ENCODE measurements around the gene AK3. TPM values are rescaled to one million over a fixed set of nuclear protein-coding genes. Genes with fewer than 3 reads are reported as not detected.

Gene AK3
- total RNA-seq, 1 donor from 2014 or later: 47.5 TPM

DNA sequence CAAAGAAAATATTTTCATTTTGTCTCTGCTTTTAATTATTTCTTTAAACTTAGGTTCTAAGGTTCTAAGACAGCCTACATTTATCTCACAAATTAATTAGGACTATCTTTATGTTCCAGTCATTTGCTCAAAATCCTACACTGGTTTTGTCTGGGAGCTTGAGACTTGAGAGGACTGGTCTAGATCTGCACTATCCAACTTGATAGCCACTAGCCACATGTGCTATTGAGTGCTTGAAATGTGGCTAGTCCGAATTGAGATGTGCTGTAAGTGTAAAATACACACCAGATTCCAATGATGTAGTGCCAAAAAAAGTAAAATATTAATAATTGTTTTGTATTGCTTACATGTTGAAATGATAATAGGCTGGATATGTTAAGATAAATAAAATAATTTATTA lies 54.4 kb downstream of the AK3 start:
- Mint-ChIP-seq H3K27ac (ENCODE audit: unreplicated experiment) (no peak overlapping the region), H3K36me3 (ENCODE audit: unreplicated experiment) (peaks cover 28% of the 10 kb centered on the region), H3K27me3 (ENCODE audit: unreplicated experiment) (no peaks in the 10 kb centered on the region), H3K4me3 (ENCODE audit: unreplicated experiment) (no peak overlapping the region), H3K9me3 (ENCODE audit: unreplicated experiment) (no peaks in the 10 kb centered on the region), H3K4me1 (ENCODE audit: unreplicated experiment) (peaks cover 4% of the 10 kb centered on the region)
- TF ChIP-seq, protein P1, sequence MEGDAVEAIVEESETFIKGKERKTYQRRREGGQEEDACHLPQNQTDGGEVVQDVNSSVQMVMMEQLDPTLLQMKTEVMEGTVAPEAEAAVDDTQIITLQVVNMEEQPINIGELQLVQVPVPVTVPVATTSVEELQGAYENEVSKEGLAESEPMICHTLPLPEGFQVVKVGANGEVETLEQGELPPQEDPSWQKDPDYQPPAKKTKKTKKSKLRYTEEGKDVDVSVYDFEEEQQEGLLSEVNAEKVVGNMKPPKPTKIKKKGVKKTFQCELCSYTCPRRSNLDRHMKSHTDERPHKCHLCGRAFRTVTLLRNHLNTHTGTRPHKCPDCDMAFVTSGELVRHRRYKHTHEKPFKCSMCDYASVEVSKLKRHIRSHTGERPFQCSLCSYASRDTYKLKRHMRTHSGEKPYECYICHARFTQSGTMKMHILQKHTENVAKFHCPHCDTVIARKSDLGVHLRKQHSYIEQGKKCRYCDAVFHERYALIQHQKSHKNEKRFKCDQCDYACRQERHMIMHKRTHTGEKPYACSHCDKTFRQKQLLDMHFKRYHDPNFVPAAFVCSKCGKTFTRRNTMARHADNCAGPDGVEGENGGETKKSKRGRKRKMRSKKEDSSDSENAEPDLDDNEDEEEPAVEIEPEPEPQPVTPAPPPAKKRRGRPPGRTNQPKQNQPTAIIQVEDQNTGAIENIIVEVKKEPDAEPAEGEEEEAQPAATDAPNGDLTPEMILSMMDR (IDR thresholded peaks at IDR 0.05): no peak
- no peak for DNase-seq (ENCODE audit: extremely low spot score, unreplicated experiment)

GRCh38 chr9:4686112-4686511 lies 54.9 kb downstream of the AK3 start:
- H3K4me1 Mint-ChIP-seq (ENCODE audit: unreplicated experiment): peaks cover 4% of the 10 kb centered on the region
- peaks cover 24% of the 10 kb centered on the region for H3K36me3 Mint-ChIP-seq (ENCODE audit: unreplicated experiment)
- no peak for DNase-seq (ENCODE audit: extremely low spot score, unreplicated experiment)
- H3K27ac Mint-ChIP-seq (ENCODE audit: unreplicated experiment): peak overlapping the region; percentile 0
- H3K9me3 Mint-ChIP-seq (ENCODE audit: unreplicated experiment): no peaks in the 10 kb centered on the region
- TF ChIP-seq, protein P1 (IDR thresholded peaks at IDR 0.05): no peak
- H3K4me3 Mint-ChIP-seq (ENCODE audit: unreplicated experiment): no peak overlapping the region
- H3K27me3 Mint-ChIP-seq (ENCODE audit: unreplicated experiment): no peaks in the 10 kb centered on the region

DNA sequence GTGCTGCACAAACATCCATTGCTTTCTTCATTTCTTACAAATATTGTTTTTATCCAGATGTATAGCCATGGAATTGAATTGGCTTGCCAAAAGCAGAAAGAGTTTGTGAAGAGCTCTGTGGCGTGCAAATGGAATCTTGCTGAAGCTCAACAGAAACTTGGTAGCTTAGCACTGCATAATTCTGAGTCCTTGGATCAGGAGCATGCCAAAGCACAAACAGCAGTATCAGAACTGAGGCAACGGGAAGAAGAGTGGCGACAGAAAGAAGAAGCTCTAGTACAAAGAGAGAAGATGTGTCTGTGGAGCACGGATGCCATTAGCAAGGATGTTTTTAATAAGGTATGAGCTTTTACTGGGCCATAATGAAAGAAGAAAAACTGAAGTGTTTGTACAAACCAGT lies 56.2 kb downstream of the AK3 start:
- no peak overlapping the region for H3K4me3 Mint-ChIP-seq (ENCODE audit: unreplicated experiment)
- no peaks in the 10 kb centered on the region for H3K9me3 Mint-ChIP-seq (ENCODE audit: unreplicated experiment)
- H3K27me3 Mint-ChIP-seq (ENCODE audit: unreplicated experiment): no peaks in the 10 kb centered on the region

GRCh38 chr9:4680750-4681149 lies 60.3 kb downstream of the AK3 start:
- Mint-ChIP-seq H3K36me3 (ENCODE audit: unreplicated experiment) (peaks cover 13% of the 10 kb centered on the region), H3K27me3 (ENCODE audit: unreplicated experiment) (no peaks in the 10 kb centered on the region), H3K27ac (ENCODE audit: unreplicated experiment) (no peak overlapping the region), H3K4me3 (ENCODE audit: unreplicated experiment) (no peak overlapping the region), H3K4me1 (ENCODE audit: unreplicated experiment) (peaks cover 3% of the 10 kb centered on the region), H3K9me3 (ENCODE audit: unreplicated experiment) (no peaks in the 10 kb centered on the region)
- TF ChIP-seq, protein P1 (IDR thresholded peaks at IDR 0.05): no peak
- DNase-seq (ENCODE audit: extremely low spot score, unreplicated experiment): no peak

More for the DNA sequence above, 56.2 kb downstream of the AK3 start:
- TF ChIP-seq, protein P1 (IDR thresholded peaks at IDR 0.05): no peak
- H3K27ac Mint-ChIP-seq (ENCODE audit: unreplicated experiment): no peak overlapping the region
- peaks cover 19% of the 10 kb centered on the region for H3K36me3 Mint-ChIP-seq (ENCODE audit: unreplicated experiment)
- peaks cover 4% of the 10 kb centered on the region for H3K4me1 Mint-ChIP-seq (ENCODE audit: unreplicated experiment)
- no peak for DNase-seq (ENCODE audit: extremely low spot score, unreplicated experiment)

DNA sequence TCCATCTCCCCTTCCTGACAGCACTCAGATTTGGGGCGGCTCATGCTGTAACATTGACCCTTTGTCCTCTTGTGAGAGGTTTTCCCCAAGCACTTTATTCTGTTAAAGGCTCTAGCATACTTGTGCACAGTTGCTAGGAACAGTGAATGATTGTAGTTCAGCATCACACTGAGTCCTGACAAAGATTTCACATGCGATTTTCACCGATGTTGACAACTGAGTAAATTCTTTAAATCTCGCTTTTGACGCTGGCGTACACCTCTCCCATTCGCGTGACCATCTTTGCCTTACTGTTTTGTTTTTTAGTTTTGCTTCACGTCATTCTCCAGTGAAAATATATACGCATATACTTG lies 60.9 kb downstream of the AK3 start:
- Mint-ChIP-seq H3K9me3 (ENCODE audit: unreplicated experiment) (no peaks in the 10 kb centered on the region), H3K36me3 (ENCODE audit: unreplicated experiment) (peaks cover 9% of the 10 kb centered on the region), H3K27me3 (ENCODE audit: unreplicated experiment) (no peaks in the 10 kb centered on the region), H3K4me3 (ENCODE audit: unreplicated experiment) (no peak overlapping the region), H3K27ac (ENCODE audit: unreplicated experiment) (no peak overlapping the region), H3K4me1 (ENCODE audit: unreplicated experiment) (peaks cover 8% of the 10 kb centered on the region)
- DNase-seq (ENCODE audit: extremely low spot score, unreplicated experiment): no peak
- TF ChIP-seq, protein P1 (IDR thresholded peaks at IDR 0.05): no peak
